Loucy (cell line): ENCODE data around the gene DDX39A.

ENCODE experiments used
- H2AFZ ChIP-seq: fragments of 200-600 bp; sonication (generic); 2 replicates; pipeline ENCODE4 v1.6.0; 2016; ENCODE audit warnings: antibody characterized with exemption, mild to moderate bottlenecking, low read length, moderate library complexity
- H3F3A ChIP-seq: fragments of 200-600 bp; 2 replicates; pipeline ENCODE4 v1.6.0; 2016; ENCODE audit warnings: antibody characterized with exemption, low read depth, mild to moderate bottlenecking
- H3K27me3 ChIP-seq: fragments of 200-600 bp; sonication (generic); 2 replicates; pipeline ENCODE4 v1.6.1; 2014; ENCODE audit warnings: low read length, mild to moderate bottlenecking; ENCODE audit not compliant: insufficient read depth, poor library complexity, severe bottlenecking
- H3K36me3 ChIP-seq: fragments of 200-600 bp; sonication (generic); 2 replicates; pipeline ENCODE4 v1.6.1; 2016; ENCODE audit warnings: low read length; ENCODE audit not compliant: insufficient read depth
- H3K4me1 ChIP-seq: fragments of 200-600 bp; sonication (generic); 2 replicates; pipeline ENCODE4 v1.5.1; 2014; ENCODE audit warnings: low read length, mild to moderate bottlenecking; ENCODE audit not compliant: insufficient read depth, poor library complexity, severe bottlenecking
- H3K4me2 ChIP-seq: fragments of 200-600 bp; sonication (generic); 2 replicates; pipeline ENCODE4 v1.6.0; 2014; ENCODE audit warnings: antibody characterized with exemption, low read length, low read depth, mild to moderate bottlenecking; ENCODE audit not compliant: poor library complexity, severe bottlenecking
- H3K4me3 ChIP-seq: fragments of 200-600 bp; sonication (generic); 2 replicates; pipeline ENCODE4 v1.5.1; 2014; ENCODE audit warnings: low read length, mild to moderate bottlenecking, mixed read lengths; ENCODE audit not compliant: poor library complexity, severe bottlenecking
- H3K79me2 ChIP-seq: fragments of 200-600 bp; sonication (generic); 2 replicates; pipeline ENCODE4 v1.6.1; 2014; ENCODE audit warnings: low read length; ENCODE audit not compliant: insufficient read depth
- H3K9ac ChIP-seq: fragments of 200-600 bp; sonication (generic); 2 replicates; pipeline ENCODE4 v1.6.0; 2014; ENCODE audit warnings: mild to moderate bottlenecking, low read depth, low read length, moderate library complexity; ENCODE audit not compliant: poor library complexity, severe bottlenecking
- H3K9me2 ChIP-seq: fragments of 200-600 bp; sonication (generic); replicated peaks from 2 replicates; pipeline ENCODE4 v1.6.1; 2016; ENCODE audit warnings: low read depth, low read length, mixed read lengths
- H3K9me3 ChIP-seq: fragments of 200-600 bp; sonication (generic); 2 replicates; pipeline ENCODE4 v1.6.1; 2014; ENCODE audit warnings: mild to moderate bottlenecking, antibody characterized with exemption, low read length, low read depth; ENCODE audit not compliant: insufficient read depth
- H4K20me1 ChIP-seq: fragments of 200-600 bp; sonication (generic); 2 replicates; pipeline ENCODE4 v1.6.0; 2014; ENCODE audit warnings: antibody characterized with exemption, low read length, mild to moderate bottlenecking; ENCODE audit not compliant: insufficient read depth, poor library complexity, severe bottlenecking
- EZH2phosphoT487 ChIP-seq: fragments of 200-600 bp; IDR thresholded peaks from 2 replicates; pipeline ENCODE4 v1.6.1; 2018; ENCODE audit warnings: antibody characterized with exemption, mild to moderate bottlenecking, moderate library complexity, borderline replicate concordance
- TF ChIP-seq, protein P1 (sequence below): fragments of 200-600 bp; sonication (generic); conservative IDR thresholded peaks from 2 replicates; pipeline ENCODE4 v1.5.1; 2014; ENCODE audit warnings: mild to moderate bottlenecking, antibody characterized with exemption, low read length

DDX39A gene

DNA sequence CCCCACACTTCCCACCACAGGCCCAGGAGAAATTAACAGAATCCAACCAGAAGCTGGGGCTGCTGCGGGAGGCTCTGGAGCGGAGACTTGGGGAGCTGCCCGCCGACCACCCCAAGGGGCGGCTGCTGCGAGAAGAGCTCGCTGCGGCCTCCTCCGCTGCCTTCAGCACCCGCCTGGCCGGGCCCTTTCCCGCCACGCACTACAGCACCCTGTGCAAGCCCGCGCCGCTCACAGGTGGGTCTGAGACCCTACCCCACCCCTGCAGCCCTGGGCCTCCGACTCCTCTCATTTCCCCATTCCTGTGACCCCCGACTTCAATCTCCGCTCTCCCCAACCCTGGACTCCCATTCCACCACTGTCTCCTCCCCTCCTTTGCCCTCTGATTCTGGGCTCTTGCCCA lies 31.7 kb upstream of the DDX39A start:
- TF ChIP-seq EZH2phosphoT487: no peak
- TF ChIP-seq, protein P1, sequence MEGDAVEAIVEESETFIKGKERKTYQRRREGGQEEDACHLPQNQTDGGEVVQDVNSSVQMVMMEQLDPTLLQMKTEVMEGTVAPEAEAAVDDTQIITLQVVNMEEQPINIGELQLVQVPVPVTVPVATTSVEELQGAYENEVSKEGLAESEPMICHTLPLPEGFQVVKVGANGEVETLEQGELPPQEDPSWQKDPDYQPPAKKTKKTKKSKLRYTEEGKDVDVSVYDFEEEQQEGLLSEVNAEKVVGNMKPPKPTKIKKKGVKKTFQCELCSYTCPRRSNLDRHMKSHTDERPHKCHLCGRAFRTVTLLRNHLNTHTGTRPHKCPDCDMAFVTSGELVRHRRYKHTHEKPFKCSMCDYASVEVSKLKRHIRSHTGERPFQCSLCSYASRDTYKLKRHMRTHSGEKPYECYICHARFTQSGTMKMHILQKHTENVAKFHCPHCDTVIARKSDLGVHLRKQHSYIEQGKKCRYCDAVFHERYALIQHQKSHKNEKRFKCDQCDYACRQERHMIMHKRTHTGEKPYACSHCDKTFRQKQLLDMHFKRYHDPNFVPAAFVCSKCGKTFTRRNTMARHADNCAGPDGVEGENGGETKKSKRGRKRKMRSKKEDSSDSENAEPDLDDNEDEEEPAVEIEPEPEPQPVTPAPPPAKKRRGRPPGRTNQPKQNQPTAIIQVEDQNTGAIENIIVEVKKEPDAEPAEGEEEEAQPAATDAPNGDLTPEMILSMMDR: no peak
- Histone ChIP-seq H3K4me2 (no peak overlapping the region), H3K4me3 (no peak overlapping the region), H2AFZ (no peak overlapping the region), H3K9me2 (no peaks in the 10 kb centered on the region), H3K4me1 (no peaks in the 10 kb centered on the region), H3K9ac (no peak overlapping the region), H3K27me3 (no peaks in the 10 kb centered on the region), H3K9me3 (no peaks in the 10 kb centered on the region), H3K36me3 (peaks cover 63% of the 10 kb centered on the region; the same call in 1 of the 2 replicates), H3F3A (no peaks in the 10 kb centered on the region), H3K79me2 (no peaks in the 10 kb centered on the region; the same call in 1 of the 2 replicates), H4K20me1 (peaks cover 11% of the 10 kb centered on the region)

DNA sequence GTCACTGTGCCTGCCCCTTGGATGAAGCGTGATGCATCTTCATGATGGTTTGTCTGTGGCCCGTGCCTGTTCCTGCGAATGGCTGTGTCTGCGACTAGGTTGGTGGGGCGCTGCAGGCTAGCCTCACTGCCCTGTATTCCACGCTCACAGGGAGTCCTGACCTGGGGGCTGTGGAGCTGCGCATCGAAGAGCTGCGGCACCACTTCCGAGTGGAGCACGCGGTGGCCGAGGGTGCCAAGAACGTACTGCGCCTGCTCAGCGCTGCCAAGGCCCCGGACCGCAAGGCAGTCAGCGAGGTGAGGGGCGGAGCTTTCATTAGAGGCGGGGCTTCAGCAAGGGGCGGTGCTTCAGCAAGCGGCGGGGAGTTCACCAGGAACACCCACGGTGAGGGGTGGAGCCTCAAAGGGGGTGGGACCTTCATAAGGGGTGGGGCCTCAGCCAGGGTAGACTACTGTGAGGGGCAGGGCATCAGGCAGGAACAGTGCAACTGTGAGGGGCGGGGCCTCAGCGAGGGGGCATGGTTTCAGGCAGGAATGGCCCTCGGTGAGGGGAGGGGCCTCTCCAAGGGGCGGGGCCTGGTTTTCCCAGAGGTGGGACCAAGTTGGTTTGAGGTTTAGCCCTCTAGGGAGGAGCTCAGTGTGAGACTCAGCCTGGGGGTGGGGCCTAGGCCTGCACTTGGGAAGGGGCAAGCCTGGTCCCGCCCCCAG lies 31.2 kb upstream of the DDX39A start:
- Histone ChIP-seq H3K27me3 (no peaks in the 10 kb centered on the region), H3K9me2 (no peaks in the 10 kb centered on the region), H2AFZ (no peak overlapping the region), H3K9ac (no peak overlapping the region), H3K36me3 (peaks cover 66% of the 10 kb centered on the region; the same call in 1 of the 2 replicates), H3K79me2 (no peaks in the 10 kb centered on the region; the same call in 1 of the 2 replicates), H3K4me3 (no peak overlapping the region), H4K20me1 (peaks cover 11% of the 10 kb centered on the region), H3F3A (no peaks in the 10 kb centered on the region), H3K4me2 (no peak overlapping the region), H3K4me1 (no peaks in the 10 kb centered on the region), H3K9me3 (no peaks in the 10 kb centered on the region)
- TF ChIP-seq, protein P1: no peak
- no peak for TF ChIP-seq EZH2phosphoT487

DNA sequence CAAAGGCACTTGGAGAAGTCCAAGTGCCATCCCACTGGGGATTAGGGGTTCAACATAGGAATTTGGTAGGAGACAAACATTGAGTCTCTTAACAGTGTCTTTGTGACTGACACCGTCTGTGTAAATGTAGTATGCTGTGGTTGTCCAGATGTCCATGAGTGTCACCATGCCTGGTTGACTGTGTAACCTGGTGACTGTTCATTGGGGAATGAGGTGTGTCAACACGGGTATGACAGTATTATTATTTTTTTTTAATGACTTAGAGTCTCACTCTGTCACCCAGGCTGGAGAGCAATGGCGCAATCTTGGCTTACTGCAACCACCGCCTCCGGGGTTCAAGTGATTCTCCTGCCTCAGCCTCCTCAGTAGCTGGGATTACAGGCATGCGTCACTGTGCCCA lies 30.2 kb upstream of the DDX39A start:
- H3K9ac ChIP-seq: no peak overlapping the region
- H2AFZ ChIP-seq: no peak overlapping the region
- TF ChIP-seq, protein P1: no peak
- no peak for TF ChIP-seq EZH2phosphoT487
- H3K4me2 ChIP-seq: no peak overlapping the region
- no peak overlapping the region for H3K4me3 ChIP-seq
- no peaks in the 10 kb centered on the region; the same call in 1 of the 2 replicates for H3K79me2 ChIP-seq
- H3K9me2 ChIP-seq: no peaks in the 10 kb centered on the region
- H3F3A ChIP-seq: no peaks in the 10 kb centered on the region
- no peaks in the 10 kb centered on the region for H3K27me3 ChIP-seq
- H3K36me3 ChIP-seq: peaks cover 68% of the 10 kb centered on the region; the same call in 1 of the 2 replicates
- no peaks in the 10 kb centered on the region for H3K4me1 ChIP-seq
- no peaks in the 10 kb centered on the region for H3K9me3 ChIP-seq
- H4K20me1 ChIP-seq: peaks cover 11% of the 10 kb centered on the region
